Activated effector memory CD4-positive, alpha-beta T cell treated with Interleukin-2 at 50 U/mL for 16 hours (primary cell): ENCODE data around the gene MCAM.

Source experiments
- DNase-seq: peaks from one replicate; pipeline ENCODE4 v3.0.0-alpha.2; 2020

The MCAM gene

DNA sequence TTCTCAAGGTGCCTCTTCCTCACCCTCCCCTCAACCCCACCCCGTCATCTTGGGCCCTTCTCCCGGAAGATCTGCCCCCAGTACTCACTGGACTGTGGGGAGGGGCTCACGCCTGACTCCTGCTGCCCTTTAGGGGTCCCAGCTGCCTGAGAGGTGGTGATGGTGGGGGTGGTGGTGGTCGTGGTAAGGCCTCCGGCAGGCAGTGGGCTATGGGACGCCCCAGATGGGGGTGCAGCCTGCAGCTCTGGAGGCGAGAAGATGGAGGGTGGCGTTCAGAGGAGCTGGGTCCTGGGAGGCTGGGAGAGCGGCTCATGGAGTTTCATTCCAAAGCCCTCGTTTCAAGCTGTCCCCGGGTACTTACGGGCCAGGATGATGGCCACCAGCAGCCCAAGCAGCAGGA lies 28.8 kb upstream of the MCAM start:
- DNase-seq = no peak

- DNase-seq = no peak
Observed at GRCh38 chr11:119344291-119345010, 27.5 kb upstream of the MCAM start.

GRCh38 chr11:119343726-119344125 lies 26.8 kb upstream of the MCAM start:
- DNase-seq = no peak

DNA sequence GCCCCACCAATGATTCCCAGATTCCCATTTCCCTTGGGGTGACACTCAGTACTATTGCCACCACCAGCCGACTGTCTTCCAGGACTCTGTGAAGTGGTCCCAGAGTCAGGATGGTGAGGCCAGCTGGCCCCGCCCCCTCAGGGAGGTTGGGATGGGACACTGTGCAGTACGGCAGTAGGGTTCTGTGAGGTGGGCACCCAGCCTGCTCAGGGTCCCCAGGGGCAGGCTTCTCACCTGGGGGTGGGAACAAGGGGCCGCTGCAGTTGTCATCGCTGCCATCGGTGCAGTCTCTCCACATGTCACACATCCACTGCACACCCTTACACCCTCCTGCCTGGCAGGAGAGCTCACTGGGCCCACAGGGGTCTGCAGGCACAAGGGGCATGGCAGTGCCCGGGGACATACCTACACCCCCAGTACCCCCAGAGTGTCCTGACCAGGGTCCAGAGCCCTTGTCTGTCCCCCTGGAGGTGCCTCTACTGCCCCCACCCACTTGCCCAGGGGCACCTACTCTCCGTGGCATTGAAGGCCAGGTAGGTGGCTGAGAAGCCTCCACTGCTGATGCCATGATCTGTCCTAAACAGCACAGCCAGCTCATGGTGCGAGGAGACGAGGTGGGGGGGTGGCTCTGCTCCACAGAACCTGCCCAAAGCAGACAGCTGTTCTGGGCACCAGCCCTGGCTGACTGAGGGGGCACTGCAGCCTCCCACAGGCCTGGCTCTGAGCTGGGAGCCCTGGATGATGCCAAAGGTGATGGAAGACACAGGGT lies 25.6 kb upstream of the MCAM start:
- no peak for DNase-seq

DNA sequence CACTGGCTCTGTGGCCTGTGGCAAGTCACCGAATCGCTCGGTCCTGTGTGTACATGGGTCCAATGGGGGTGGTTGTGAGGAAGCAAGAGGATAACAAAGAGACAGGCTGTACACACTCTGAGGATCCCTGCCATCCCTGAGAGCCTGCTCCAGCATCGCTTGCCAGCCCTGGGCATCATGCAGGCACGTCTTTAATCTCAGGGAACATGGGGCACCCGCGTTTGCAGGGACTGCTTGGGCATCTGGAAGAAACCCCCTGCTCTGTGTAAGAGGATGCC lies 25.0 kb upstream of the MCAM start:
- DNase-seq = no peak

DNA sequence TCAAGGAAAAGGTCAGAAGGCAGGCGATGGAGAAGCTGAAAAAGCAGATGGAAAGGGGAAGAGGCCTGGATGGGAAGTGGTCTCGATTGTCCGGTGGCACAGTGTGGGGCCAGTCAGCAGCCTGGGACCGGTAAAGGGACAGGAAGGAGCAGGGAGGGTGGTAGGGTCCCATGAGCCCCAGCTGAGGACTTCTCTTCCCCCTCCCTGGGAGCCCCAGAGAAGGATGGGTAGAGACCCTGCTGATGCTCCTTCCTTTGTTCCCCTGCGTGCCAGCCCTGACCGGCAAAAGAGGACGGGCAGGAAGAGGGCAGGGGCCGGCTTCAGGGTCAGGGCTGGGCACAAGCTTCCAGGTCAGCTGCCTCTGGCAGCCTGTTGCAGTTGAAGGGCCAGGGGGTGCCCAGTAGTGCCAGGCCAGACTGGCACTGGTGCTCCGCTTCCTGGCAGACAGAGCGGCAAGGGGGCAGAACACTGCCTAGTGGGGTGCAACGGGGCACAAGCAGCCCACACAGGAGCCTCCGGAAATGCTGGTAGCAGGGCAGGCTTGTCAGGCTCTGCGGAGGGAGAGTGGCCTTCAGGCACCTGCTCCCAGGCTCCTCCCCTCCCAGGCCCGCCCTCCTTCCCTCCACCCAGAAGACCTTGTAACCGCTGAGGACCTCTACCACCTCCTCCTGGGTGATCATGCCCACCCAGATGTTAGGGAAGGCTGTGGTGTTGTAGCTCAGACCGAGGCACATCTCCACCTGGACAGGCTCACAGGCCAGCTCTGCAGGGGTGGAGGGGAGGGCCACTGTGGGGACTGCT lies 24.5 kb upstream of the MCAM start:
- no peak for DNase-seq

DNA sequence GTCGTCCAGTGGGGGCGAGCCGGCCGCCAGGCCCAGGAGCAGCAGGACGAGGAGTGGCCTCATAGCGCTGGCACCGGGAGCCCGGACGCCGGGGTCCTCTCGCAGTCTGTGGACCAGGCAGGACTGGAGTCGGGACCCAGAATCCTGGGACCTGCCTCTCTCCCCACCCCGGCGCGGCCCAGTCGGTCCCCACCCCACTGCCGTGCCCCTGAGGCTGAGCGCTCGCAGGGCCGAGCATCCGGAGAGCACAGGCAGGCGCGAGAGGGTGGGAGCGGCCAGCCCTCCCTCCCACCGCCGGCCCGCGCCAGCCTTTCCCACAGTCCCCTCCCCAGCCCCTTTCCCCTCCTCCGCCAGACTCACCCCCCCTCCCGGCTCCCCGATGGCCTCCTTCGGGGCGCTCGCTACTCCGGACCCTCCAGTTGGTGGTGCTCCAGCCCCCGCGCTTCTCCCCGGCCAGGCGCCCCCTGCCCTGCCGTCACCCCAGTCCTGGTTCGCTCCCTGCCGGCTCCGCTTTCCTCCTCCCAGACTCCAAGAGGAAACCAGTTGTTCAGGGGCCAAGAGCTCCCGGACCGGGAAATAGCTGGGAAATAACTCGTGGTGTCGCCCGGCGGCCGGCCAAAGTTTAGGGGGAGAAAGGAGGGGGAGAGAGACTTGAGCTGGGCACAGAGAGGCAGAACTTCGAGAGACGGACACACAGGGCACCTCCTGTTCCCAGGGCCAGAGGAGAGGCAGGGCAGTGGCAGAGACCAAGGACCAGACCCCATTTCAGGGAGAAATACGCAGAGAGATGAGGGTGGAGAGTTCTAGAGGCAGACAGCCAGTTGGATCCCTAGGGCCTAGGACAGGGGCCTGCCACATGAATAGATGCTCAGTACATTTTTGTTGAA lies 23.6 kb upstream of the MCAM start, which contains the start of gene C1QTNF5:
TSS of gene C1QTNF5 (minus strand) at position 549 of the 887 bp plus-strand sequence. CDS start at position 63, 486 bp downstream.
- DNase-seq = no peak

GRCh38 chr11:119339589-119340334 lies 22.8 kb upstream of the MCAM start:
- no peak for DNase-seq

DNA sequence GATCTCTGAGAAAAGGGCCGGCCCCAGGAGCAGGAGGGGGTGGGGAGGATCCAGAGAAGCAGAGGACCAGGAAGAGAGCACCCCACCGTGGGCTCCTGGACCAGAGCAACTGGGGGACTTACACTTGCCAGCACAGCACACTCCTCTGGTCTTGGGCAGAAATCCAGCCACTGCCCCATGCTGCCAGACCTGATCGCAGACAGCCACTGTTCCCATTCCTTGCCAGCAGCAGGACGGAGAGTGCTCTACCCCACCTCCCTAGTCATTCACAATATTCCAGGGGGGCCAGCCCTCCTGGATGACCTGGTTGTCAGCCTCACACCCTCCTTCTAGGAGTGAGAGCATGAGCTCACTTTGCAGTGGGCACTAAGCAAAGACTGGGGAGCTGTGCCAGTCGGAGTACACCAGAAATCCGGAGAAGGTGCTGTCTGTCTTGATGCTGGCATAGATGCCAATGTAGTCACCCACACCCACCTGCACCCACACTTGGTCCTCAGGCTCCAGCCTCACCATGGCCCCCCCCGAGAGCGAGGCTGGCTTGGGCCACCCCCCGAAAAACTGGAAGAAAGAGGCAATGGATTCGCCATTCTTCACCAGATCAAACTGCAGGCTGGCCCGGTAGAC lies 22.1 kb upstream of the MCAM start:
- no peak for DNase-seq

- peak; percentile 47 for DNase-seq
Observed at GRCh38 chr11:119338318-119338890, 21.5 kb upstream of the MCAM start.

GRCh38 chr11:119337581-119338317 lies 20.8 kb upstream of the MCAM start:
- DNase-seq = no peak

GRCh38 chr11:119336744-119337469 lies 20.0 kb upstream of the MCAM start:
- no peak for DNase-seq

- DNase-seq = no peak
Observed at GRCh38 chr11:119335655-119336543, 19.0 kb upstream of the MCAM start.

GRCh38 chr11:119335091-119335654 lies 18.2 kb upstream of the MCAM start:
- no peak for DNase-seq

GRCh38 chr11:119334174-119334930 lies 17.4 kb upstream of the MCAM start, which contains the start of gene RNF26:
RNF26 (plus strand) TSS chr11:119334527; CDS start chr11:119335123, 596 bp downstream.
- DNase-seq = peak; percentile 89

GRCh38 chr11:119332111-119332765 lies 15.3 kb upstream of the MCAM start:
- DNase-seq = no peak

GRCh38 chr11:119330237-119330636 lies 13.3 kb upstream of the MCAM start:
- DNase-seq = no peak
